SW480 (cell line): ENCODE data around the gene OR5T3.
"Not testable (repeated sequence)": the region's sequence is repeated elsewhere in the genome, so short reads cannot be mapped to it uniquely, and the experiment has no call there.

Source experiments
- DNase-seq: peaks from one replicate; pipeline ENCODE4 v3.0.0-alpha.2; 2016; ENCODE audit warnings: low spot score

Gene OR5T3

DNA sequence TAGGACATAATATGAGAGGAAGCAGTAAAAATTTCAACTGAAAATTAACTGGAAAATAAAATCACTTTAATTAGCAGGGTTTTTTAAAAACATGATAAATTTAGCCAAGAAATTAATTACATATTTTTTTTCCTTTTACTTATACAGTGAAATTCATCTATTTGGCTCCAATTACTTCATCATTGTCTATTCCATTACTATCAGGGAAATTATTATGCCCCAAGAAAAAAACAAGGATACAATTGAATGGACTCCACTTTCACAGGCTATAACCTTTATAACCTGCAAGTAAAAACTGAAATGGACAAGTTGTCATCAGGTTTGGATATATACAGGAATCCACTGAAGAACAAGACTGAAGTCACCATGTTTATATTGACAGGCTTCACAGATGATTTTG is at the start of gene OR5T3:
Gene OR5T3, plus strand, starts transcription at position 301 of the 400 bp plus-strand sequence. Its CDS starts 0 bp downstream, at position 301.
- DNase-seq = no peak

DNA sequence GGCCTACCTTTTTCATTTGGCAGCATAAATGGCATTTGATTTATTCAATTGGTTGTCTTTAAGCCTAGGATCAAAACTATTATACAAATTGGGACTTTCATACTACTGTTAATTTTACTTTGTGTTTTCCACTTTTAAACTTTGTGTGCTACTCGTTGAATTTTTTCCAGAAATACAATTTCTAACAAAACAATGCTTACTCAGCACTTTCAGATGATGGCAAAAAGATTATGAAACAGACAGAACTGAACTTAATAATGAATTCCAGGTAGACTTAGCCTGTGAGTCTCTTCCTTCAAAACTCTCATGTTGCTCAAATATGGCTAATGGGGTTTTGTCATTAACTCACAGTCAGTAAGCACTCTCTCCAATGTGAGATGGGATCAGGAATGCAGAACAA is 44.3 kb upstream of the OR5T3 start:
- DNase-seq = no peak

DNA sequence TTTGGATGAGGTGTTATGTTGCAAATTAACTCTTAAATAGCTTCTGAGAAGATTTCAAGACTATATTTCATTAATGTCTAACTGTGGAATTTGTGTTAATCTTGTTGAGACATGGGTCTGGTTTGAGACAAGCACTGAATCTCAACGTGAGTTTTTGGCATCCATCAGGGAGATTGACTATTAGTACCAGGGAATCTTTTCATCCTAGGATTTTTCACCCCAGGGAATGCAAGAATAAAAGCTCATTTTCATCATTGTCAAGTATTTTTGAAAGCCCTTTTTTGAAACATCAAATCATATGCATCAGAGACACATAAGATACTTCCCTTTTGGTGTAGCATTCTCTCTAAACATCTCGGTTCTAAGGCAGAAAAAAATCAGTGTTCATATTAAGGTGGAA is 37.5 kb upstream of the OR5T3 start:
- DNase-seq = no peak

DNA sequence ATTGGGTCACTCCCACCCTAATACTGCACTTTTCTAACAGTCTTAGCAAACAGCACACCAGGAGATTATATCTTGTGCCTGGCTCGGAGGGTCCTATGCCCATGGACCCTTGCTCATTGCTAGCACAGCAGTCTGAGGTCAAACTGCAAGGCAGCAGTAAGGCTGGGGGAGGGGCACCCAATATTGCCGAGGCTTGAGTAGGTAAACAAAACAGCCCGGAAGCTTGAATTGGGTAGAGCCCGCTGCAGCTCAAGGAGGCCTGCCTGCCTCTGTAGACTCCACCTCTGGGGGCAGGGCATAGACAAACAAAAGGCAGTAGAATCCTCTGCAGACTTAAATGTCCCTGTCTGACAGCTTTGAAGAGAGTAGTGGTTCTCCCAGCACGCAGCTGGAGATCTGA is 32.3 kb upstream of the OR5T3 start:
- not testable (repeated sequence) for DNase-seq

DNA sequence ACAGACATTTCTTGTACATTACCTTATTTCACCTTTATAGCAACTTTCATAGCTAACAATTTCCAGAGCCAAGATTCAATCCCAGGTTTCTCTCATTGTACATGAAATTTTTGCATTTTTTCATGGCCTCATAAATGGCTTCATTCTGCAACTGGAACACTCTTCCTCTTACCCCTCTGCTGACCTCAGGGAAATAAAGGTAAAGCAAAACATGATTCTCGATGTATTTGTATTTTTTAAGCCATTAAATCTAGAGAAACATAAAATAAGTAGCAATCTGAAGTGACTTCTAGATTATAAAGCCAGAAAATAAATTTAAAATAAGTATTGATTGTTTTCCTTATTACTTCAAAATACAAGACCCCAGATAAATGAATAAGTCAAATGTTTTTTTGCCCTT is 17.9 kb upstream of the OR5T3 start, which contains the start of gene OR5T2:
Gene OR5T2, minus strand, starts transcription at position 101 of the 400 bp plus-strand sequence. CDS start 1,193 bp downstream, outside the sequence.
- DNase-seq = no peak

DNA sequence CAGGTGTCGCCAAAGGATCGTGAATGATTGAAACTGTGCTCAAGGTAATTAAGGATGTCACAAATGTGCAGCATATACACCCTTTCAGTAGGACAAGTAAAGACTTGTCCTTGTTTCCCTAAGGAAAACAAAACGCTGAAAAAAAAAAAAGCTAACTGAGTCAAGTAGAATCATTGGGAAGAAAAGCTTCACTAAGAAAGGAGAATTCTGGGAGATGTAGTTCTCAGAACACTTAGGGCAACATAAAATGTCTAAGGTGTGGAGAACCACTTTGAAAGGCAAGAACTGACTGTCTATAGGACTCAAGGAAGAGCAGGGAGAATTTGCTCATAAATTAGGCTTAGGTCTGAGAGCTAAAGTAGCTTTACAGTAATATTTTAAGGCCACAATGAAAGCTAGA is 19.0 kb downstream of the OR5T3 start:
- peak; percentile 2 for DNase-seq

DNA sequence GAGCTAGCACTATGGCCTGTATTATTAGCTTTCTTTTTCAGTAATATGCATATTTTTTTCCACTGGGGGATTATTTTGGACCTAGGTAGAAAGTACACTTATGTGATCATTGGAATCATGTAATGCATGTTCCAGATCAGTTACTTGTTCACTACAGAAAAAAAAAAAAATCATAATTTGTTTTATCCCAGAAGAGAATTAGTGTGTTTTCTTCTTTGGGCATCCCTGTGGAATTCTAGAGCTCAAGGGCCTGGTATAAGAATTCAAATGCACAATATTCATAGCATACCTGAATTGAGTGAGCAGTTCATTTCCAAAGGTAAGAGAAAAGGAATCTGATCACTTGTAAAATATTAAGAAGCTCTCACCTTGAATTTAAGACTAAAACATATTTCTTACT is 21.8 kb downstream of the OR5T3 start, which contains the start of gene OR5T1:
Gene OR5T1, plus strand, starts transcription at position 301 of the 400 bp plus-strand sequence. CDS start 1,485 bp downstream, outside the sequence.
- no peak for DNase-seq

DNA sequence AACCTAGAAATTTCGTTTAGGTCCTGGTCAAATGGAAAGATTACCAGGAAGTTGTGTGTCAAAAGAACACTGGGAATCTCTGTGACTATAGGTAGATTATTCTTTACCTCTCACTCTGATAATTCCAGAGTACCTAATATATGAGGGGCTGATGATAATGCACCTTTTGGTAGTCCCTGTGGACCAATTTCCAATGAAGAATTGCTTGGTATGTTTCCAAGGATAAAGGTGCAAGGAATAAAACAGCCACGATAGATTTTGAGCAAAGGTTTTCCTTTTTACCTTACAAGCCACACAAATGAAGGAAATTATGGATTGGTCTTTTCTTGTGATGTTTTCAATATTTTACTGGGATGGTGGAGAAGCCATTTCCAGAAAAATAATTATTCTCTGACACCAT is 40.1 kb downstream of the OR5T3 start, which contains the start of gene OR8H1:
Gene OR8H1, minus strand, starts transcription at position 101 of the 400 bp plus-strand sequence. CDS start 1,192 bp downstream, outside the sequence.
- no peak for DNase-seq

DNA sequence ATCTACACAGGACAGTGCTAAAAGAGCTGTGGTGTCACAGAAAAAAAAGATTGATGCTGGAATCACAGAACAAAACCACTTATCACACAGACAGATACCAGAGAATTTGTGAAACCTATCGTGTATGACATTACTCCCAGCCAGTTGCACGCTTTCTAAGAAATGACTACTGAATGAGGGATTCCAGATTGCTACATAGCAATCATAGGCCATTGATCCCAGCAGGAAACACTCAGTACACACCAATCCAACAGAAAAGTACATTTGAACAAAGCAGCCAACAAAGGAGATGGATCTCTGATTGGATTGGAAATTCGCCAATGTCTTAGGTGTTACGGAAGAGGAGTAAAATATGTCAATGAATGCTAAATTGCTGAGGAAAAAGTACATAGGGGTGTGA is 44.8 kb downstream of the OR5T3 start:
- DNase-seq = no peak
